GDM1 (cell line): ENCODE data around the gene TNFRSF19.
"Not testable (repeated sequence)": the region's sequence is repeated elsewhere in the genome, so short reads cannot be mapped to it uniquely, and the experiment has no call there.

Experiments used
- DNase-seq: peaks from one replicate; lab custom pipeline; 2025; lab: John Stamatoyannopoulos, UW

Gene TNFRSF19

GRCh38 chr13:23654111-23655110 is 84.2 kb downstream of the TNFRSF19 start:
- DNase-seq: no peak

GRCh38 chr13:23655321-23655720 is 85.1 kb downstream of the TNFRSF19 start:
- DNase-seq: no peak

GRCh38 chr13:23656637-23657371 is 86.6 kb downstream of the TNFRSF19 start:
- DNase-seq: peak; percentile 85

DNA sequence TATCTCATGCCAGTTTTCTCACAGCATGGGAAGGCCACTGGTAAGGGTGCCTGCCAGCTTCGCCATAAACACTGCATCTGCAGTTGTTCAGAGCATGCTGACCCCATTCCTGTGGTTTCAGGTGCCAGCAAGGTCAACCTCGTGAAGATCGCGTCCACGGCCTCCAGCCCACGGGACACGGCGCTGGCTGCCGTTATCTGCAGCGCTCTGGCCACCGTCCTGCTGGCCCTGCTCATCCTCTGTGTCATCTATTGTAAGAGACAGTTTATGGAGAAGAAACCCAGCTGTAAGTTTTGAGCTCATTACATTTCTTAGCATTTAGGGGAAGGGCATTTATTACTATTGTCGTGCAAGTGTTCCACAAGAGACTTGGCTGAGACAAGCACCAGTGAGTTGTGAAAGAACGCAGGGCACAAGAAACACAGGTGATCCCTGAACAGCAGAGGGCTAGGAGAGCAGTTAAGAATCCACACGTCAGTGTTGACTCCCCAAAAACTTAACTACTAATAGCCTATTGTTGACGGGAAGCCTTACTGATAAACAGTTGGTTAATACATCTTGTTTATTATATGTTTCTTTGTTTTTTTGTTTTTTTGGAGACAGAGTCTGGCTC is 88.8 kb downstream of the TNFRSF19 start:
- no peak for DNase-seq

DNA sequence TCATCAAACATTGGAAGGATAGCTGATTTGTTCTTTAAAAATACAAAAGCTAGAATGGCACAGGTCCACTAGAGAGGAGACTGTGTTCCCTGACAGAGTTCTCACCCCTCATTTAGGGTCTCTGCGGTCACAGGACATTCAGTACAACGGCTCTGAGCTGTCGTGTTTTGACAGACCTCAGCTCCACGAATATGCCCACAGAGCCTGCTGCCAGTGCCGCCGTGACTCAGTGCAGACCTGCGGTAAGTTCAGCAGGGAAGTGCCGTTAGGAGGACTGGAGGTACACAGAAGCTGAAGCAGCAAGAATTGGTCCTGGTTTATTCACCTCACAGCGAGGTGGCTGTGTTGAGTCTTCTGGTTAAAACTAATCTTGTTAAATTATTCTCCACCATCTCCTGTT is 90.0 kb downstream of the TNFRSF19 start:
- DNase-seq: no peak

DNA sequence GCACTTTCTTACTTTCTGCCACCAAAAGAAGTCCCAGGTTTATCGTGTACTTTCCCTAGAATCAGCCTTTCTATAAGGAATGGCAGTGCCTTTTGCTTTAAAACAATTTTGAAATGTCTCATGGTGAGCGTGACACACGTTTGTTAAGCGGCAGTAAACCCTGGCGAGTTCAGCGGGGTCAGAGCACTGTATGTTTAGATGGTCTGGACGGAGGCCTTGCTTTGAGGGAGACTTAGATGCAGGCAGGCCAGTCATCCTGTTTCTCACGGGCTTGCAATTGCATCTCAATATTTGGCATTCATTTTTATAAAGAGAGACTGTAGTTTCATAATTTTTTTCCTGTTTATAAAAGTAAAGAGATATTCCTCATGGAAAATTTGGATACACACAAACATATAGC is 96.4 kb downstream of the TNFRSF19 start:
- no peak for DNase-seq

GRCh38 chr13:23667750-23668149 is 97.5 kb downstream of the TNFRSF19 start:
- DNase-seq: no peak

DNA sequence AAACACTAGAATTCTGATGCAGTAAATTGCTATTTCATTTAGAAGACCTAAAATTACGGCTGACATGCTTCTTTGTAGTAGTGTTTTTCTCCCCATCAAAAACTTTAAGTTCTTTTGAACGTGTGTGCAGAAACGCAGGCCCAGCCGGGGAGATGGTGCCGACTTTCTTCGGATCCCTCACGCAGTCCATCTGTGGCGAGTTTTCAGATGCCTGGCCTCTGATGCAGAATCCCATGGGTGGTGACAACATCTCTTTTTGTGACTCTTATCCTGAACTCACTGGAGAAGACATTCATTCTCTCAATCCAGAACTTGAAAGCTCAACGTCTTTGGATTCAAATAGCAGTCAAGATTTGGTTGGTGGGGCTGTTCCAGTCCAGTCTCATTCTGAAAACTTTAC is 98.3 kb downstream of the TNFRSF19 start:
- no peak for DNase-seq

DNA sequence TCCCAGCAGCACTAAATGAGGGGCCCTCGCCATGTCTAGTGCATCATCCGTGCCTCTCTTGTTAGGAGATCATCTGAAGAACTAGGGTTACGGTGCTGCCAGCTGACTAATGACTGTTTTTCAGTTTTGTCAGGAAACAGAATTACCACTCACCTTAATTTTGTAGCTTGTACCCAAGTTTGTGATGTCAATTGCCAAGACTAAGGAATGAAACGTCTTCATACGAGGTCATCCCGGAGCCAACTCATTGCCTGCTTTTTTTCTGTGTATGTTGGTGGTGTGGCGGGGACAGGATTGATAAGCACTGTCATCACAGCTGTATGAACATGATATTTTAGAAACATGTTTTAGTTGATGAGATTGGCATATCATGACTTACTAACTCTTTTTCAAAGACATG is 100.6 kb downstream of the TNFRSF19 start:
- no peak for DNase-seq

- DNase-seq: no peak
These were observed 101.2 kb downstream of the TNFRSF19 start for GRCh38 chr13:23671377-23671776.

GRCh38 chr13:23671897-23672296 is 101.7 kb downstream of the TNFRSF19 start:
- no peak for DNase-seq

GRCh38 chr13:23672616-23673015 is 102.4 kb downstream of the TNFRSF19 start:
- no peak for DNase-seq

DNA sequence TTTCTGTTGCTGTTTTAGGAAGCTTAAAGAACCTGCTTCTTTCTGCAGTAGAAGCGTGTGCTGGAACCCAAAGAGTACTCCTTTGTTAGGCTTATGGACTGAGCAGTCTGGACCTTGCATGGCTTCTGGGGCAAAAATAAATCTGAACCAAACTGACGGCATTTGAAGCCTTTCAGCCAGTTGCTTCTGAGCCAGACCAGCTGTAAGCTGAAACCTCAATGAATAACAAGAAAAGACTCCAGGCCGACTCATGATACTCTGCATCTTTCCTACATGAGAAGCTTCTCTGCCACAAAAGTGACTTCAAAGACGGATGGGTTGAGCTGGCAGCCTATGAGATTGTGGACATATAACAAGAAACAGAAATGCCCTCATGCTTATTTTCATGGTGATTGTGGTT is 103.1 kb downstream of the TNFRSF19 start:
- no peak for DNase-seq

GRCh38 chr13:23673867-23674605 is 103.8 kb downstream of the TNFRSF19 start:
- no peak for DNase-seq

GRCh38 chr13:23674795-23675640 is 104.8 kb downstream of the TNFRSF19 start:
- DNase-seq: no peak

DNA sequence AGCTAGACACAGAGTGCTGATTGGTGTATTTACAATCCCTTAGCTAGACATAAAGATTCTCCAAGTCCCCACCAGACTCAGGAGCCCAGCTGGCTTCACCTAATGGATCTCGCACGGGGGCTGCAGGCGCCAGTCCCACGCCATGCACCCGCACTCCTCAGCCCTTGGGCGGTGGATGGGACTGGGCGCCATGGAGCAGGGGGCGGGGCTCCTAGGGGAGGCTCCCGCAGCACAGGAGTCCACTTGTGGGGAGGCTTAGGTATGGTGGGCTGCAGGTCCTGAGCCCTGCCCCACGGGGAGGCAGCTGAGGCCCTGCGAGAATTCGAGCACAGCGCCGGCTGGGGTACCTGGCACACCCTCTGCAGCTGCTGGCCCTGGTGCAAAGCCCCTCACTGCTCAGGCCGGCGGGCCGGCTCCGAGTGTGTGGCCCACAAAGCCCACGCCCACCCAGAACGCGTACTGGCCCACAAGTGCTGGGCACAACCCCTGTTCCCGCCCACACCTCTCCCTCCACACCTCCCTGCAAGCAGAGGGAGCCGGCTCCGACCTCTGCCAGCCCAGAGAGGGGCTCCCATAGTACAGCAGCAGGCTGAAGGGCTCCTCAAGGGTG is 107.6 kb downstream of the TNFRSF19 start:
- DNase-seq: not testable (repeated sequence)

- no peak for DNase-seq
These were observed 108.6 kb downstream of the TNFRSF19 start for GRCh38 chr13:23678795-23679194.

DNA sequence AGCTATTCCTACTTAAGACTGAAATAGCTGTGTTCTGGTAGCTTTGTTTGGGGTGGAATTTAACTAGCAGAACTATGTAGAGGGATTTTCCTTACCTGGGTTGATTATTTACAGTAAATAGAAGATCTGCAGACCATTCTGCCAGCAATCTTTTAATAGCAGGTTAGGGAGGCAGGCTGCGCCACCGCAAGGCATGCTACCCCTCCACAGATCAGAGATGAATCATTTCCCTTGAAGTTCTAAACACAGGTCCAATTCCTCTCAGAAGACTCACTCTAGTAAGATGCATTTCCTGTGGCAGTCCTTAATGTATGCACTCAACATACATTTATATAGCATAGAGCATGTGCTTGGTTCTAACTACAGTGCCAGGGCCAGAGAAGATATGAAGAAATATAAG is 109.0 kb downstream of the TNFRSF19 start:
- DNase-seq: no peak

- DNase-seq: no peak
These were observed 110.8 kb downstream of the TNFRSF19 start for GRCh38 chr13:23680845-23681669.

GRCh38 chr13:23683084-23683483 is 112.9 kb downstream of the TNFRSF19 start:
- DNase-seq: no peak
